ENCODE results near the gene DMXL2.
"Not testable (repeated sequence)": the region's sequence is repeated elsewhere in the genome, so short reads cannot be mapped to it uniquely, and the experiment has no call there.

DNA sequence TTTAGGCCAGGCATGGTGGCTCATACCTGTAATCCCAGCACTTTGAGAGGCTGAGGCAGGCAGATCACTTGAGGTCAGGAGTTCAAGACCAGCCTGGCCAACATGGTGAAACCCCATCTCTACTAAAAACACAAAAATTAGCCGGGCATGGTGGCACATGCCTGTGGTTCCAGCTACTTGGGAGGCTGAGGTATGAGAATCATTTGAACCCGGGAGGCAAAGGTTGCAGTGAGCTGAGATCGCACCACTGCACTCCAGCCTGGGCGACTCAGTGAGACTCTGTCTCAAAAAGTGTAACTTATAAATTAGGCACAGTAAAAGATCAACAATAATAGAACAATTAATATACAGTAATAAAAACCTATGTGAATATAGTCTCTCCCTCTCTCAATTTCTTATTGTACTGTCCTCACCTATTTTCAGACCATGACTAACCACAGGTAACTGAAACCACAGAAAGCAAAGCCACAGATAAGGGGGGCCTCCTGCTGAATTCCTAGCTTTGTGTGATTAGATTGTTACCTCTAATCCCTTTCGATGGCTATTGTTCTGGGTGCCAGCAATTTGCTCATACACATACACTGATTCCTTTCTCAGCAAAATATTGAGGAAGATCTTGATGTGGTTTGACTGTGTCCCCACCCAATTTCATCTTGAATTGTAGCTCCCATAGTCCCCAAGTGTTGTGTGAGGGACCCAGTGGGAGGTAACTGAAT is 176.4 kb downstream of the DMXL2 start:
- TF ChIP-seq, protein P1, sequence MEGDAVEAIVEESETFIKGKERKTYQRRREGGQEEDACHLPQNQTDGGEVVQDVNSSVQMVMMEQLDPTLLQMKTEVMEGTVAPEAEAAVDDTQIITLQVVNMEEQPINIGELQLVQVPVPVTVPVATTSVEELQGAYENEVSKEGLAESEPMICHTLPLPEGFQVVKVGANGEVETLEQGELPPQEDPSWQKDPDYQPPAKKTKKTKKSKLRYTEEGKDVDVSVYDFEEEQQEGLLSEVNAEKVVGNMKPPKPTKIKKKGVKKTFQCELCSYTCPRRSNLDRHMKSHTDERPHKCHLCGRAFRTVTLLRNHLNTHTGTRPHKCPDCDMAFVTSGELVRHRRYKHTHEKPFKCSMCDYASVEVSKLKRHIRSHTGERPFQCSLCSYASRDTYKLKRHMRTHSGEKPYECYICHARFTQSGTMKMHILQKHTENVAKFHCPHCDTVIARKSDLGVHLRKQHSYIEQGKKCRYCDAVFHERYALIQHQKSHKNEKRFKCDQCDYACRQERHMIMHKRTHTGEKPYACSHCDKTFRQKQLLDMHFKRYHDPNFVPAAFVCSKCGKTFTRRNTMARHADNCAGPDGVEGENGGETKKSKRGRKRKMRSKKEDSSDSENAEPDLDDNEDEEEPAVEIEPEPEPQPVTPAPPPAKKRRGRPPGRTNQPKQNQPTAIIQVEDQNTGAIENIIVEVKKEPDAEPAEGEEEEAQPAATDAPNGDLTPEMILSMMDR (IDR thresholded peaks at IDR 0.05), result not testable (repeated sequence)
- TF ChIP-seq POLR2A (IDR thresholded peaks at IDR 0.05), result not testable (repeated sequence)
